C4-2B (cell line): ENCODE data around the gene DEK.

ENCODE experiments used
- ZFX ChIP-seq: fragments of 450-650 bp; IDR thresholded peaks from 2 replicates; pipeline ENCODE4 v1.6.1; 2017
- TF ChIP-seq, protein P1 (sequence below): fragments of 450-650 bp; conservative IDR thresholded peaks from 2 replicates; pipeline ENCODE4 v1.5.1; 2017; ENCODE audit warnings: mild to moderate bottlenecking

DNA sequence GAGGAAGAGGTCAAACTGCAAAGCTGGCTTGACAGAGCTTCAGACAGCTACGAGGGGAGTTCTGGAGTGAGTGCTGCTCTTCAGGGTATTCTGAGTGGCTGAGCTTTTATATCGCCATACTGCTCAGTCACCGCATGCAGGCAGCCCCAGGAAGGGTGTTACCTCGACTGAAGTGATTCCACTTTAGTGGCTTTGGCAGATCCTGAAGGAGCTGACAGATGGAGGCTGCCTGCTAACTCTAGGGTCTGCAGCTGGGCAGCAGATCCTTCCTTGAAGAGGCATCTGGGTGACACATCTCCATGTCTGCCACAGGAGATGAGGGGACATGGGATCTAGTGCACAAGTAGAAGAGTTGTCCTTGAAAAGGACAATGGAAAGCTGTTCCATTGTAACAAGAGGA lies 3.7 kb upstream of the DEK start:
- TF ChIP-seq, protein P1, sequence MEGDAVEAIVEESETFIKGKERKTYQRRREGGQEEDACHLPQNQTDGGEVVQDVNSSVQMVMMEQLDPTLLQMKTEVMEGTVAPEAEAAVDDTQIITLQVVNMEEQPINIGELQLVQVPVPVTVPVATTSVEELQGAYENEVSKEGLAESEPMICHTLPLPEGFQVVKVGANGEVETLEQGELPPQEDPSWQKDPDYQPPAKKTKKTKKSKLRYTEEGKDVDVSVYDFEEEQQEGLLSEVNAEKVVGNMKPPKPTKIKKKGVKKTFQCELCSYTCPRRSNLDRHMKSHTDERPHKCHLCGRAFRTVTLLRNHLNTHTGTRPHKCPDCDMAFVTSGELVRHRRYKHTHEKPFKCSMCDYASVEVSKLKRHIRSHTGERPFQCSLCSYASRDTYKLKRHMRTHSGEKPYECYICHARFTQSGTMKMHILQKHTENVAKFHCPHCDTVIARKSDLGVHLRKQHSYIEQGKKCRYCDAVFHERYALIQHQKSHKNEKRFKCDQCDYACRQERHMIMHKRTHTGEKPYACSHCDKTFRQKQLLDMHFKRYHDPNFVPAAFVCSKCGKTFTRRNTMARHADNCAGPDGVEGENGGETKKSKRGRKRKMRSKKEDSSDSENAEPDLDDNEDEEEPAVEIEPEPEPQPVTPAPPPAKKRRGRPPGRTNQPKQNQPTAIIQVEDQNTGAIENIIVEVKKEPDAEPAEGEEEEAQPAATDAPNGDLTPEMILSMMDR: no peak
- no peak for TF ChIP-seq ZFX
